ENCODE data around the gene PTPRE.

PTPRE gene

DNA sequence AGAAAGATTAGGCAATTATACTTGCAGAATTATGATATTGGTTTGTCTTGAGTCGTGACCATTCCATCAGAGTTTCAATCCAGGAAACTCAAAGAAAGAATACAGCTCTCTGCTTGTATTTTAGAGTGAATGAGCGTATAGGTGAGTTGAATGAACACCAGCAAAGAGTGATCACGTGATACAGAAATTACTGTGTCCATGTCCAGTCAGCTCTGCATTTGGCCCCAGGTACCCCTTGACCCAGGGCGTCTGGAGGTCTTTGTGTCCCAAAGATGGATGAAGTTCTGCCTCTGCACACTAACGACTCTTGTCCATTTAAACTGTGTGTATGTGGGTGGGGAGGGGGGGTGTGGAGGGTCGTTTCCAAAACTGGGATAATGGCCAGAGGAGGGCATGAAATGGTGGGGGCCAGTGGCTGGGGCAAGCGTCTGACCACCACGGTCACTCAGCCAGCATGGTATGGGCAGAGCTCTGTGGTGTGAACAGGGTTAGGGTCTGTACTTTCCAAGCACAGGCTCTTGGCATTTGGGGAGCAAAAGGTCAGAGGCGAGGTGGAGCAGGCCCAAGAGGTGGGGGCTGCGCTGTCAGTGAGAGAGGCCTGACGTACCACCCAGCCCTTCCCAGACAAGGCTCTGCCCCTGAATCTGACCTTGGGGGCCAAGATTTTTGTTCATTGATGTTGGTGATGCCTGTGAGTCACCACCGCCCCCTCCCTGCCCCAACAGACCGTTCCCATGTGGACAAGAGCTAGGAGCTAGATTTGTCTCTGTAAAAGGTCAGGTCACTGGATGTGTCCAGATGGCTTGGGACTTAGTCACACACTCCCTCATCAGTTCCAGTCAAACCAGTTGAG lies 1.4 kb downstream of the PTPRE start:
- no peak for DNase-seq

DNA sequence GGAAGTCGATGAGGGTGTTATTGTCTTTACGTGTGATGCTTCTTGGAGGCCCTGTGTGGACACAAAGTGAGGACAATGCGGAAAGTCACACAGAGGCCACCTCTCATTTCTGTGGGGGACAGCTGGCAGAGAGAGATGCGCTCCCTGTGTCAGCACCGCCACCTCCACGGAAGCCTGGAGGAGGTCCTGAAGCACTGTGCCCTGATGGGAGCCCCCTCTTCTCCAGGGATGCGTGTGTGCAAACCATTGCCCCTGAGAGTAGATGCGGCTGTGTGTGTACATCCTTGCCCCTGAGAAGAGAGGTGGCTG lies 2.0 kb downstream of the PTPRE start:
- DNase-seq: no peak

DNA sequence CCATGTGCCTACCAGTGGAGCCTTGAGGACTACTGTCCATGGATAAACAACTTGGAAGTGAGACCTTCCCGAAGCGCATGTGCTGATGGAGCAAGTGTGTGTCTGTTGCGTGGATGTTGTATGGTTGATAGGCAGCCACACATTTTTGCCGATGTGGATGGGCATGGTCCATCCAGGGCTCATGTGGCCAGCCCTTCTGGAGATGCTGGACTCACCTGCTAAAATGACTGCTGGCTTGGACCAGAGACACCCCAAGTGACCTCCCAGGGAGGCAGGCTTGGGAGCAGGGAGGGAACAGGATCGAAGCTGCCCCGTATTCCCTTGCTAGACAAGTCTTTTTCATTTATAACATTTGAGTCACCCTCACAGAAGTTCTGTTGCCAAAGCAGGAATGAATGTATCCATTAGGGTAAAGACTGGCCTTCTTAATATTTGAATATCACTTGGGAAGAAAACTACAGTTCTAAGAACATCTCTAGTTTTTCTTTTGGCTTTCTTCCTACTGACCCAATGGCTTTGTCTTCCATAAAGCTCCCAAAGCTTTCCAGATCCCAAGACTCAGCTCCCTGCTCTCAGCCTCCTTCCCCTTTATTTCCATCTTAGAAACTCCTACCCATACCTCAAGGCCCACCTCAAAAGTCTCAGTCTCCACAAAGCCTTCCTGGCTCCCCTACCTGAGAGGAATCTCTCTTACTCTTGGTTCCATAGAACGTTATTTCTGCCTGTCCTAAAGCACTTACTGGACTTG lies 3.0 kb downstream of the PTPRE start:
- DNase-seq: no peak

DNA sequence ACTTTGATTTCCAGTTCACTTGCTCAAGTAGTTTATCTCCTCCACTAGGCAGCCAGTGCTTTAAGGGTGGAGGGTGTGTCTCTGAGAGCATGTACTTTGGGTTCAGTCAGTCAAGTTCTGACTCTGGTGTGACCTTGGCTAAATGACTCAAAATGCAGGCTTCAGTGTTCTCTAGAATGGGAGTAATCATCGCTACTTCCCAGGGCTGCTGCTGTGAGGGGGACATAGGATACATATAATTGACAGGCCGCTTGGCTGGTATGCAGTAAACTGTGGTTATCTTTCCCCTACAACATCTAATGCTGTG lies 3.5 kb downstream of the PTPRE start:
- no peak for DNase-seq

DNA sequence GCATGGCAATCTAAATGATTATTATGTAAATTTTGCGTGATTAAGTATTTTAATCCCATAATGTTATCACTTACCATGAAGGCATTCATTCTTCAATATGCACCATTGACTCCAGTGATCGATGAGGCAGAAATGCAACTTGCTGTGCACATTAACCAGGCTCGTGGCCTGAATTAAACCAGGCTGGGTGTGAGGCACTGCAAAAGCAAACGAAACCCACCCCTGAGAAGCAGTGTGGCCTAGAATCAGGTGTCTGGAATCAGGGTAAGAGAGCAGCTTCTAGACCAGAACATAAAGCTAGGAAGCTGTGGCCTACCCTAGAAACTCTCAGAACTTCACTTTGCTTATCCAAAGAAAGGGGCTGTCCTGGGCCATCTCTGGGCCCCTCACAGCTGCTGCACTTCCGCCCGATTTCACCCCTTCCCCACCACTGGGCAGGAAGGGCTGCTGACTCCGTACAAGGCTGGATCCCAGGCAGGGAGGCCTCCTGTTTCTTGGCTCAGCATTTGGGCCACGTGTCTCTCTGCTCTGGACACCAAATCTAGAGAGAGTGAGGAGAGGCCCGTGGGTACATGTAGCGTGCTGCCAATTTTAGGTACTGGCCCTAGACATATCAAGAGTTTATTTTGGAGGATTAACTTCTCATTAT lies 4.4 kb downstream of the PTPRE start:
- DNase-seq: no peak

DNA sequence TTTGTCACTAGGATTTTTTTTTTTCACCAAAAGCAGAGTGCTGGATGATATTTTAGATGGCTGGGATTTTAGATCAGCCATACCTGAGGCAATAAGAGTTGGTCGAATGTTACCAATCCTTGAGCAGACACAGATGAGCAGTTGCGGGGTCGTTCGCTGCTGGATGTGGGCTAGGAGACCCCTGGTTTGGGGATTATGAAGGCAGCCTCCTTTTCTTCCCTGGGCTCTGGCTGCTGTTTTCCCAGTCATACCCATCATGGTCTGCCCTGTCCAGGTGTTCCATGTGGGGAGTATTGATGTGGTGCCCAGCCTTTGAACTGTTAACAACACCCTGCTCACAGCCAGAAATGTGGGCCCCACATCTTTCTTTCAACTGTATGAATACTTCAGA lies 5.0 kb downstream of the PTPRE start:
- no peak for DNase-seq

DNA sequence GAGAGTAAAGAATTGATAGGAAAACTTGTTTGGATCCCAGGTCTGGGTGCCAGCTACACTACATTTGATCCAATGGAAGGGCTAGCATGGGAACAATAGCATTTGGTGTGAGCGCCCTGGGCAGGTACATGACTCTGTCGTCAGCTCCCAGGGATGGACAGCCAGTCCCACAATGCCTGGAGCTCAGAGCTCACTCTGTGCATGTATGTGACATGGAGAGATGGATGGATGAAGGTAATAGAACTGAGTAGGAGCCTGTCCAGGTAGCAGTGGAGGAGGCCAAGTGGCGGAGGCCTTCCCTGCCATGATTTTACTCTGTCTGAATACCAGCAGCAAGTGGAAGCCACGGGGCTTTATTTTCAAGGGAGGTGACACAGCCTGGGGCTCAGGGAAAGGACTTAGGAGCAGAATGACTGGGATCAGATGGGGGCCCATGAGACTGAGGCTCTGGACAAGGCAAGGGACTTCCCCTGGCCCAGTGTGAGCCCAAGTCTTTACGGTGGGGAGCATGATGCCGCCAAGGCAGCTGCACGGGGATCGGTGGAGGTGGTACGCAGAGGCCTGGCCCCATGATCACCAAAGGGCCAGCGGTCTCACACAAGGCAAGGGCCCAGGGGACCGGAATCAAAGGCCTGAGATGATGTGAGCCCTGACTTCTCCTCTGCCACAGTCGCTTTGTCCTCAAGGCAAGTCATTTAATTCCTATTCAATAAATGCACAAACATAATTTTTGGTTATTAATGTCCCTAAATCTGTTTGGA lies 5.9 kb downstream of the PTPRE start:
- DNase-seq: no peak

DNA sequence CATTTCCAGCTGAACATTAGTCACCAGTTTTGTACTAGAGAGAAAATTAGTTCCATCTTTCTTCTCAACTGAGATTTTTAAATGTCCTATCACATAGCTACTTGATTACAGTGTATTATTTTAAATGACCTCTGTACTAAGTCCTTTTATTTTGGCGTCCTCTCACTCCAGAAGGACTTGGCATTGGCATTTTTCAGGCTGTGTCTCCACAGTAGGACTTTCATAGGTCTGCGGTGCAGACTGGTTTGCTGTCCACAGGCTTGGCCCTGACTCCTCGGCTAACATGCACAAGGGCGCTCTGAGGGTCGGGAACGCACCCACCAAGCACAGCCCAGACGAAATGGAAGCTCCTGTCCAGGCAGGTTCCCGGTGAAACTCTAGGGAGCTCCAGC lies 6.5 kb downstream of the PTPRE start:
- DNase-seq: no peak

DNA sequence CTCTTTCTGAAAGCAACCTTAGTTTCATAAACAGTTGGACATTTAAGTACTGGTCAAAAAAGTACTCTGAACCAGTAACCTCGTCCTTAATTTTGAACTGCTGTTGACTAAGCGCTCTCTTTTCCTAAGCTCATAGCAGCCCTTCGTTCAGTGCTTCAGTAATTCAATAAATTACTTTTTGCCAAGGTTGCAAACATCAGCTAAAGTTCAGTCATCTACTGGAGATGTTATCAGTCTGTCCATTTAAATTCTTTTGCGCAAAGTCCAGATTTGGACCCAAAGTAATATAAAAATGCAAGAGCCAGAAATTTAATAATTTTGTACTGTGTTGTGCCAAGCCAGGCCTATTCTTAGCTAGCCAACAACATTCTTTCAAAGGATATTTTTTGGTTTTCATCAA lies 8.4 kb downstream of the PTPRE start:
- DNase-seq: no peak

DNA sequence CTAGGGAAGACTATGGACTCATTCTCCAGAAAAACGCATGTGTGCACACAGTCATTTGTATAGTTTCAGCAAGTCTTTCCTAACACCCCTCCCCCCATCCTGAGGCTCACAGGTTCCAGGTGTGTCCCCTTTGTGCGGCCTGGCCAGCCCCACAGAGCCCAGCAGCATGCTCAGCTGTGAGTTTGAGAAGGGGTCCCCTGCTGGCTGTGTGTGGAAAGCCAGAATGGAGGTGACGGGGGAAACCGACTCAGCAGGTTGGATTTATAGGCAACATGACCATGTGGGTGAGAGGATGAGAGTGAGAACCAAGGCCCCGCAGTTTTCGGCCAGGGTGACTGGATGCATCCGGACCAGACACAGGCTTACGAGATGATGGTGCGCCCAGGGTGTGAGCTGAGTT lies 9.9 kb downstream of the PTPRE start:
- no peak for DNase-seq

DNA sequence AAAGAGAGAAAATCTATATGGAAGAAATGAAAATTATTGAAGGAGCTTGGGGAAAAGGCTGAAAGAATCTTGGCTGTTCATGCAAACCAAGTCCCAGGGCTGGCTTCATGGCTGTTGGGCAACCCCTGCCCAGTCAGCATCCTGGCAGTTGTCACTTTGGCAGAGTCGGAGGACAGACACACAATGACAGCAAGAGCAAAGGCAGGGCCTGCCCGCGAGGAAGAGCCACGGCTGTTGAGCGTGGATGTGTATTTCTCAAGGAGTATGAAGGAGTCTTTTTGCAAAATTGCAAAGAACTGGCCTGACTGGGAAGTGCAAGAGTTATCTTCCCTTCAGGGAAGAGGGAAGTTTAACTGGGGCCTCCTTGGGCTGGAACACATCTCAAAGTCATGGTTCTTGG lies 11.7 kb downstream of the PTPRE start:
- no peak for DNase-seq

DNA sequence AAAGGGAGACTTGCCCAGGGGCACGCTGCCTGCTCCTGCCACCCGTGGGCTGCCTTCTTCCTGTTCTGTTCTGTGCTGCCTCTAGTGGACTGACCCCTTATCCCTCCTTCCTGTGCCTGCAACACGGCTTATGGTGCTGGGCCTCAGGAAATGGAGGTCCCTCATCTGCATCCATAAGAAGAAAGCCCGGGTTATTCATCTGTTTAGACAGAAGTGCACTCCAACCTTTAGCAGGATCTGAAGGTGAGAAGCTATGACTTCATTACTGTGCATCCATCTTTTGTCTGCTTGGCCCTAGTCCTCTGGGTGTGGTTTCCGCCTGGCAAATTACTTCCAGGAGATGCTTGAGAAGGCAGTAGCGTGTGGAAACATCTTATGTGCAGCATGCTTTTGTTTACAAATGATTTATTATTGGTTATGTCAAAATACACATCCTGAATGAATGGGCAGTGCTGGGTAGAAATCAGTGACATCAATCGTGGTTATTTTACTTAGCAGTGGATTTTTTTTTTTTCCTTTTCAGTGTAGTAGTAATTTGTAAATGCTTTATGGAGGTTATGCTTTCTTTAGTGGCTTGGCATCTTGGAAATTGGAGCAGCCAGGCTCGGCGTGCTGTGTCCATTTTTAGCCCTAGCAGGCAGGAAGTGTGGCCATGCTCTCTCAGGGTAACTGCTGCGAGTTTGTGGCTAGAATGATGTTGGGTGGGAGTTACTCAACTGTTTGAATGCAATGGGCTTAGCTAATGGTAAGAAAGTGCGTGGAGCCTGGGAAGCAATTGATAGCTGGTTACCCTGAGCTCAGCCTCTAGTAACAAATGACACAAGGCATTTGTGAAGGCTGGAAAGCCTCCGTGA lies 12.7 kb downstream of the PTPRE start:
- no peak for DNase-seq

DNA sequence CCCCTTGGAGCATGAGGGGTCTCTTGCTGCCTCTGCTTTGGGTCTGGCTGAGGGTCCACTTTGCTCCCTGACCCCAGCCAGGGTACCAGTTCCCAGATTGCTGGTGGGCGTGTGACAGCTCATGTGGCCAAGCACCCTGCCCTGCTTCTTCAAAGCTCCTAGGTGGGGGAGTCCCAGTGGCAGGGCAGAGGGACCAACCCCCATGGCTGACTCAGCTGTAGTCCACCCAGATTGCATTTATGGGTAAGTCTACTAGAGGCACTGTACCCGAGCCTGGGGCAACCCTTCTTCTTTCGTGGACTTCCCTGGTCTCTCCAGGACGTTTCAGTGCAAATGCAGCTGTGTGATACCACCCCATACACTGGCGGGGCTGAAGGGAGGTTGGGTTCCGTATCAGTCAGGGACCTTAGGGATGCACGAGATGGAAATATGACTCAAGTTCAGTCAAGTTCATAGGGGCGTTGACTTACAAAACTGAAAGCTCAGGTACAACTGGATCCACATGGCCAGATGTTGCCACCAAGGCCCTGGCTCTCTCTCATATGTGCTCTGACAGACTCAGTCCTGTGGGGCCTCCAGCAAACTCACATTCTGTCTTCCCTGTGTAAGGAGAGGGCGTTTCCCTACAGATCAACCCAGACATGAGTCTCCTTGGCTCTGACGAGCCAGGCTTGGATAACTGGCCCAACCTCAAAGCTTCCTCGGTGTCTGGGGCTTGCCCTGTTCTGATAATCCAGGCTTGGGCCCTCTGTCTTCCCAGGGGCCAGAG lies 13.6 kb downstream of the PTPRE start:
- no peak for DNase-seq

DNA sequence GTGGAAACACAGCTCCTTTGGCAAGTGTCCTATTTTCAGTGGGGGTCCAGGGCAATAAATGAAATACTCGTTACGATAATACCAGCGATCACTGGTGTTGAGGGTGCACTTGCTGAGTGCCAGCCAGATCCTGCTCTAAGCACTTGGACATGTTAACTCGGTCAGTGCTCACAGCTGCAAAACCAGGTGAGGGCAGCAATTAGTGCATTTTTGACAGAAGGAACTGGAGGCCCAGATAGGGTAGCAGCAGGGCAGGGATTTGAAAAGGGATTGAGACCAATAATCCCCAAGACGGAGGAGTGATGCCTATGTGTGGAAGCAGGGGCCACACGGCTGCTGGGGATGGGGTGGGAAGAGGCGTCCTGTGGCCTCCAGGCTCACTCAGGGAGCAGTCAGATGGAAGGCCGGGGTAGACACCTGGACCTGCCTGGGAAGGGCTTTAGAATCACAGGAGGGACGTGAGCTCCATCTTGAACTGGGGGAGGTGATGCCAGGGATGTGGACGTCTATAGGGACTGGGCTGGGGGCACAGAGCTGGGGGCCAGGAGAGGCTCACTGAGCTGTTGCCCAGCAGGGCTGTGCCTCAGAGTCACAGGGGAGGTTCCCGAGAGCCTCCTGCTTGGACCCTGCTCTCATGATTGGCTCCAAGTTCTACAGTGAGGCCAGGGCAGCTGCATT lies 14.3 kb downstream of the PTPRE start:
- DNase-seq: no peak

DNA sequence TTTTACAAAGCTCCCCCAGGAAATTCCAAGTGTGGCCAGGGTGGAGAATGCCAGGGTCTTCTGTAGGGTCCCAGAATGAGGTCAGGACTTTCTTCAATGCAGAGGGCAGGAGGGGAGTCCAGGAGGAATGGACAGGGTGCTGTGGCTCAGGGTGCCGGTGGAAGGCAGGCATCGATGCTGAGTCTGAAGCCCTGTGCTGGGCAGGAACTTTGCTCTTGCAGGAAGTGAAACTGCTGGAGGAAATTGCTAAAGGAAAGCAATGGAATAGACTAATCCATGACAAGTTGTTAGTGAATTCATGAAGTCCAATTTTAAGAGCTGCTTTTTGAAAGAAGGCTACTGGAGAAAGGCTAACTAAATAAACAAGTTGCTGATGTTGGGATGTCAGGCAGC lies 14.8 kb downstream of the PTPRE start:
- DNase-seq: no peak

DNA sequence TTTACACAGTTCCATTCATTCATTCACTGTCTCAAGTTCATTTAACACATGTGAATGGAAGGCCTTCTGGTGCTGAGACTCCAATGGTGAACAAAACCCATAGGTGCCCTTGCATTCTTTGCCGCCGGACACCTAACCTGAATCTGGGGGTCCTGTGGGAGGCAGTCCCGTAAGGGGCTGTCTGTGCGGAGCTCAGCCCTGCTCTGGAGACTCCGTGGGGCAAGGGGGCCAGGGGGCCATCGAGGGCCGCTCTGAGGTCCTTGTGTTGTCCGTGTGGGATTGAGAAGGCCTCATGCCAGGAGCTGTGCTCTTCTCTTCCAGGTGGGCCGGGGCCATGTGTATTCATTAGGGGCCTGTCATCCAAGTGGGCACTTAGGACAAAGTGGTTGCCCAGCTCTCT lies 15.3 kb downstream of the PTPRE start:
- no peak for DNase-seq

DNA sequence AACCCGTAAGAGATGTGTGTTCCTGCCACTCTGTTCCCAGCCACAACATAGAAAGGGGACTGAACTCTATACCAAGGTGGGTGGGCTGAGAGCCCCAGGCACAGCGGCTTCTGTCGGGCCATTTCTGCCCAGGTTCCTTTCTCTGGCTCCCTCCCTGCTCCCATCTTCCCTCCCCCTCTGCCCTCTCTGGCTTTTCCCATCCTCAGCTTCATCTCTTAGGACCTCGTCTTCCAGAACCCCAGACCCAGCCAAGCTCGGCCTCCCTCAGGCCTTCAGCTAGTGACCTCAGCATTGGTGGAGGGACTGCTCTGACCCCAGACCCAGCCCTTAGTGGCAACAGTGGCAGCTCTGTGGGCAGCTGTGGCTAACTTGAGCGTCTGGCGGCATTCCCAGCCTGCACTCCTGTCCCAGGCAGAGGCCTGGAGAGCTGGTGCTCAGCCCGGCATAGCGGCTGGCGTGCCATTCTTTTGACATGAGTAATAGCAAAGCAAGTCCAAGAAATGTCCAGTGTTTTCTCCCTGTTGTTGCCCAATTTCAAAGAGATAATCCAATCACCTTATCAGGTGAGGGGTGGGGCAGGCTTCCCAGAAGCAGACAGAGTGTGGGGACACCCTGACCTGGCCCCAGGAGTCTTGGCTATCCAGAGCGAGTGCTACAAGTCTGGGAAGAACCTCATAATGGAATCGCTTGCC lies 15.9 kb downstream of the PTPRE start:
- DNase-seq: no peak

DNA sequence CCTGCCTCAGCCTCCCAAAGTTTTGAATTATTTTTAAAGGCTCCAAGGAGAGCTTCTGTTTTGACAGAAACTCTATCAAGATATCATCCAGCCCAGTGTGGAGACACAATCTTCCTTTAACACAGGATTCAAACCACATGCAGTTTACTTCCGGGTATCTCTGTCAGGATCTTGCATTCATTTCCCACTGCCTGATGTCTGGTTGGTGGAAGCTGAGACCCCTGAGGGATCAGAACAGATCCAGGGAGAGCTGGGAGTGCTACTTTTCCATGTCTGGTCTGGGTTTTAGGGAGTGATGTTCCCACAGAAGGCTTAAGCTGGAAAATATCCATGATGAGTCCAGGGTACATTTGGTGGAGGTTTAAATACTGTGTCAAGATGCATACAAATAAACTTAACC lies 16.7 kb downstream of the PTPRE start:
- no peak for DNase-seq

DNA sequence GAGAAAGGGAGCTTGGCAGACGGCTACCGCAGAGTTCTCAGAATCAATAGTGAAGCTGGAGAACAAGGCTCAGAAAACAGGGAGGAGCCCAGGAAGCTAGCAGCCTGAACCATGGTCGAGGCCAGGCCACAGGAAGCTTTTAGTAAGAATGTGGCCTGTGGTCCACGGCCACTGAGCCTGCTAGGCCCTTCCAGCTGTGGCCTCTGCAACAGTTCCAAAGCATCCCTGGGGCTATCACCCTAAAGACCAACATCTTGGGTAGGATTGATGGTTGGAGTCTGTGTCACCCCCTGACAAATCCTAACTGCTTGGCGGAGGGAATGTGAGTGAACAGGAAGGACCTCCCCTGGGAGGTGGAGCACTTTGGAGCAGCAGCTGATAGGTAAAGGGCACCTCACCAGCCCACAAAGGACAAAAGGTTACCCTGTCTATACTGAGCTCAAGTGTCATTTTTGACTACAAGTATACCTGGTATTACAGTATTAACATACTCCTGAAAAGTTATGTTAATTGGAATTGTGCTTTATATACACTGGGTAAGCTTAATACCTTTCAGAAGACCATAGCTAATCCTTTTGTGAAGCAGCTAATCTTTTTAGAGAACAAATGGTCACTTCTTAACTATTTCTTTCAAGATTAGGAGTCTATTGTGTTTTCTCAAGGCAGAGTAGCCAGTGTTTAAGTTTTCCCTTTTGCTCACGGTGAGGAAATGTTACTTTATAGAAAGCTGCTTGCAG lies 18.7 kb downstream of the PTPRE start:
- no peak for DNase-seq

DNA sequence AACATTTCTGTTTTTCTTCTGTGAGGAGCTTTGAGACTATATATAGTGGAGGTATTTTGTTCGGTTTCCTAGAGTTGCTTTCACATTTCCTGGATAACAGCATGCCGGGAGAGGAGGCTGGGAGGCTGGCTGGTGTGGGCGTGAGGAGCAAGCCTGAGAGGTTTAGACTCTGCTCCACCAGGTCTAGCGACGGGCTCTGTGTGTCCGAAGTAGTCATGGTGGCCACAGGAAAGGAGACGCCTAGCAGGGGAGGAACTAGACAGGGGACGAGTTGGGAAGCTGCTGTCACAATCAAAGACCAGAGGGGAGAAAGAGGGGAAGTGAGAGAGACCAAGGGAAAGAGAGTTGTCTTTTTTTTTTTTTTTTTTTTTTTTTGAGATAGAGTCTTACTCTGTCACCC lies 19.6 kb downstream of the PTPRE start:
- DNase-seq: no peak
